ENCODE results near the gene CNNM3. TPM values are rescaled to one million over a fixed set of nuclear protein-coding genes. Genes with fewer than 3 reads are reported as not detected.
A peak's percentile ranks its signal among the peaks of the same experiment; 100 is the strongest.

The CNNM3 gene
- total and polyA plus RNA-seq, 12 donors = 6.7 to 42.4 (median 15.8) TPM

DNA sequence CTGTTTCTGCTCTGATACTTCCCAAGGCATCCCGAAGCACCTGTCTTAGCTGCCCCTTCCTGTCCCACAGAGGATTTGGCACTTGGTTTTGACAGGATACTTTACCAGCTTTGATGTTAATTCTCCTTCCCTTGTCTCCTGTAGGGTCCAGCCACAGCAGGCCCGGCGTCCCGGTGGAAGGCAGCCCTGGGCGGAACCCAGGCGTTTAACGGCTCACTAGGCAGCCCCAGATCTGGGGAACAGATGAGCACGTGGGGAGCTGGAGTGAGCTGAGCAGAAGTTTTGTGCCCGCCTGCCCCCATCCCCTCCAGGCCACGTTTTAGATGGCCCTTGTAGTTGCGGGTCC is 16.3 kb downstream of the CNNM3 start:
- intact Hi-C loops (cut with DNase I) = no loop called here
- TF ChIP-seq, protein P1, sequence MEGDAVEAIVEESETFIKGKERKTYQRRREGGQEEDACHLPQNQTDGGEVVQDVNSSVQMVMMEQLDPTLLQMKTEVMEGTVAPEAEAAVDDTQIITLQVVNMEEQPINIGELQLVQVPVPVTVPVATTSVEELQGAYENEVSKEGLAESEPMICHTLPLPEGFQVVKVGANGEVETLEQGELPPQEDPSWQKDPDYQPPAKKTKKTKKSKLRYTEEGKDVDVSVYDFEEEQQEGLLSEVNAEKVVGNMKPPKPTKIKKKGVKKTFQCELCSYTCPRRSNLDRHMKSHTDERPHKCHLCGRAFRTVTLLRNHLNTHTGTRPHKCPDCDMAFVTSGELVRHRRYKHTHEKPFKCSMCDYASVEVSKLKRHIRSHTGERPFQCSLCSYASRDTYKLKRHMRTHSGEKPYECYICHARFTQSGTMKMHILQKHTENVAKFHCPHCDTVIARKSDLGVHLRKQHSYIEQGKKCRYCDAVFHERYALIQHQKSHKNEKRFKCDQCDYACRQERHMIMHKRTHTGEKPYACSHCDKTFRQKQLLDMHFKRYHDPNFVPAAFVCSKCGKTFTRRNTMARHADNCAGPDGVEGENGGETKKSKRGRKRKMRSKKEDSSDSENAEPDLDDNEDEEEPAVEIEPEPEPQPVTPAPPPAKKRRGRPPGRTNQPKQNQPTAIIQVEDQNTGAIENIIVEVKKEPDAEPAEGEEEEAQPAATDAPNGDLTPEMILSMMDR (IDR thresholded peaks at IDR 0.05) = no peak
- TF ChIP-seq POLR2A (IDR thresholded peaks at IDR 0.05) = no peak
- peaks cover 0 to 49% of the 10 kb centered on the region in 2 donors for H3K36me3 ChIP-seq (replicated peaks in 1 of 2)
- H3K4me1 ChIP-seq (replicated peaks in 1 of 2) = peaks cover 22 to 26% of the 10 kb centered on the region in 2 donors
- H3K27me3 ChIP-seq = no peaks in the 10 kb centered on the region
- peak overlapping the region in 1 of 4 donors; percentile 14 for H3K4me3 ChIP-seq
- WGBS, 4 donors = 61 to 70% (median 68%) methylated on average over 8 to 11 of the region's 11 CpGs
- H3K9me3 ChIP-seq (replicated peaks in 1 of 3) = no peaks in the 10 kb centered on the region
- H3K27ac ChIP-seq = peak overlapping the region; percentile 19 to 89 (median 74)
- DNase-seq = no peak

DNA sequence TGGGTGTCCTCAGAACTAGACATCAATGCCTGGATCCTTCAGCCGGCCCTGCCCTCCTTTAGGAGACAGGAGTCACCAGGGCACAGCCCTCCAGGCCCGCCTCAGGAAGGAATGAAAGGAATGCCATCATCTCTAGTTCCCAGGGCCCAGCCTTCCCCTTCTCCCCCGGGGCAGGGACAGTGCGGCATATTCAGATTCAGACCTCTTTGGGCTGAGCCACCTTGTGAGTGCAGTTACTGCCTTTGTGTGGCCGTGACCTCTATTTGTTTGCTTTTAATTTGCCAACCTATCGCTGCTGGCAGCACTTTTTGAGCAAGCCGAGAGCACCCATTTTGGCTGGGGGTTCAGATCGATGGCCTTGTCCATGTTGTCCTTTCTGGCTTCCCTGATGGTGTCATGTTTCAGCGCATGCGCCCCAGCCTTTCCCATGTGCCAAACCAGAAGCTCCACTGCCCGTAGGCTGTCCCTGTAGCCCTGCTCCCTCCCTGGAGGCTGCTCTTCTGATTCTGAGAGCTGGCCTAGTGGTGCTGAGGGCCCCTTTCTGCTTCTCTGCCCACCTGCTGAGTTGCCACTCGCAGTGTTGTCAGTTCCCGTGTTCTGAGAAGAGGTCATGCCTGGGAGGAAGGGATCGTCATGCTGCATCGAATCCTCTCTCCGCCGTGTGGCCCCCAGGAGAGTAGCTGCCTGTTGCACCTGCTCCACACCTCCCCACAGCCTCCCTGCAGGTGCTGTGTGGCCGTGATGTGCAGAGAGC is 16.9 kb downstream of the CNNM3 start:
- peaks cover 0 to 44% of the 10 kb centered on the region in 2 donors for H3K36me3 ChIP-seq (replicated peaks in 1 of 2)
- 18 to 35% (median 30%) methylated on average over 9 to 18 of the region's 18 CpGs for WGBS, 4 donors
- intact Hi-C loops (cut with DNase I) = no loop called here
- TF ChIP-seq POLR2A (IDR thresholded peaks at IDR 0.05) = peak in 1 of 2 donors; percentile 60
- TF ChIP-seq, protein P1 (IDR thresholded peaks at IDR 0.05) = no peak
- no peaks in the 10 kb centered on the region for H3K9me3 ChIP-seq (replicated peaks in 1 of 3)
- peak overlapping the region in 1 of 4 donors; percentile 14 for H3K4me3 ChIP-seq
- H3K27me3 ChIP-seq = no peaks in the 10 kb centered on the region
- peak; percentile 88 to 97 (median 96) for DNase-seq
- H3K4me1 ChIP-seq (replicated peaks in 1 of 2) = peaks cover 22 to 26% of the 10 kb centered on the region in 2 donors
- H3K27ac ChIP-seq = peak overlapping the region; percentile 19 to 89 (median 74)

DNA sequence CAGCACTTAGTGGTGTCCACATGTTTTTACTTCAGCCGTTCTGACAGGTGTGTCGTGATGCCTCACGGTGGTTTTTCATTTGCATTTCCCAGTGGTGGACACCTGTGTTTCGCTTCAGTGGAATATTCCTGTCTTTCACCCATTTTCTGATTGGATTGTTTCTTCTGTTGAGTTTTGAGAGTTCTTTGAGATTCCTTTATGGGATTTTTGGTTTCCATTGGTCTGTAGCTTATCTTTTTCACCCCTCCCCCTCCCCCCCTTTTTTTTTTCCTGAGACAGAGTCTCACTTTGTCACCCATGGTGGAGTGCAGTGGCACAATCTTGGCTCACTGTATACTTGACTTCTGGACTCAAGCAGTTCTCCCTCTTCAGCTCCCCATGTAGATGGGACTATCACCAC is 19.8 kb downstream of the CNNM3 start:
- intact Hi-C loops (cut with DNase I) = no loop called here
- Histone ChIP-seq H3K4me3 (no peak overlapping the region), H3K27me3 (no peaks in the 10 kb centered on the region), H3K36me3 (replicated peaks in 1 of 2) (peaks cover 0 to 15% of the 10 kb centered on the region in 2 donors), H3K4me1 (replicated peaks in 1 of 2) (peaks cover 22 to 26% of the 10 kb centered on the region in 2 donors), H3K27ac (no peak overlapping the region), H3K9me3 (replicated peaks in 1 of 3) (no peaks in the 10 kb centered on the region)
- 89 to 97% (median 96%) methylated on average over 4 of the region's 4 CpGs for WGBS, 4 donors
- no peak for TF ChIP-seq POLR2A (IDR thresholded peaks at IDR 0.05)
- TF ChIP-seq, protein P1 (IDR thresholded peaks at IDR 0.05) = no peak
- no peak for DNase-seq

DNA sequence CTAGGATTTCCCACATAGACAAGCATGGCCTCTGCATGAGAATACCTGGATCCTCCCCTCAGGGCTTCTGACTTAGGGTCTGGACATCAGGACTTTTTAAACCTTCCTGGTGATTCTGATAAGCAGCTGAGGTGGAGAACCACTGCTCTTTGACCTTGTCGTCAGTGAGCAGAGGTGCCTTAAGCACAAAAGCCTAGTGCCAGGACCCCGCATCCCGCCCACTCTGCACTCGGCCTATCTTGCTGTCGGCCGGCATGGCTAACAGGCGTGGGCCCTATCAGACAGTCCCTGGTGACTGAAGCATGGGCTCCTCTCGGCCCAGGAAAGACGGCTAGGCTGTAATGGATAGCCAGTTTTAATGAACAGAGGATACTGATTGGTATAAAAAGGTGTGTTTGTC is 21.5 kb downstream of the CNNM3 start:
- TF ChIP-seq, protein P1 (IDR thresholded peaks at IDR 0.05) = no peak
- no peak for TF ChIP-seq POLR2A (IDR thresholded peaks at IDR 0.05)
- H3K4me1 ChIP-seq (replicated peaks in 1 of 2) = peaks cover 13 to 14% of the 10 kb centered on the region in 2 donors
- H3K36me3 ChIP-seq (replicated peaks in 1 of 2) = no peaks in the 10 kb centered on the region
- no peak overlapping the region for H3K27ac ChIP-seq
- intact Hi-C loops (cut with DNase I) = no loop called here
- WGBS, 4 donors = 90 to 96% (median 93%) methylated on average over 9 of the region's 9 CpGs
- H3K27me3 ChIP-seq = no peaks in the 10 kb centered on the region
- no peak overlapping the region for H3K4me3 ChIP-seq
- no peaks in the 10 kb centered on the region for H3K9me3 ChIP-seq (replicated peaks in 1 of 3)
- no peak for DNase-seq

Data from adrenal gland (tissue), 12 donors.